GM23338 (cell line): ENCODE data around the gene FDXR.

Experiments used
- CREB1 ChIP-seq: fragments of 250-450 bp; sonication (Bioruptor Pico); IDR thresholded peaks from 2 replicates; pipeline ENCODE4 v1.5.0; 2020; ENCODE audit warnings: low read depth, mild to moderate bottlenecking, moderate library complexity
- TF ChIP-seq, protein P1 (sequence below), 2 experiments: fragments of 200-600 bp in 1 of 2; sonication (generic) in 1 of 2; conservative IDR thresholded peaks; 2 replicates each; pipeline versions ENCODE4 v1.5.1 to v1.6.1; 2016 to 2017; ENCODE audit warnings: antibody characterized with exemption in 2 of 2, low read depth in 2 of 2, mild to moderate bottlenecking in 2 of 2, moderate library complexity in 1 of 2
- TF ChIP-seq, protein P2 (sequence below): IDR thresholded peaks from 2 replicates; pipeline ENCODE4 v1.6.1; 2016; ENCODE audit warnings: antibody characterized with exemption

DNA sequence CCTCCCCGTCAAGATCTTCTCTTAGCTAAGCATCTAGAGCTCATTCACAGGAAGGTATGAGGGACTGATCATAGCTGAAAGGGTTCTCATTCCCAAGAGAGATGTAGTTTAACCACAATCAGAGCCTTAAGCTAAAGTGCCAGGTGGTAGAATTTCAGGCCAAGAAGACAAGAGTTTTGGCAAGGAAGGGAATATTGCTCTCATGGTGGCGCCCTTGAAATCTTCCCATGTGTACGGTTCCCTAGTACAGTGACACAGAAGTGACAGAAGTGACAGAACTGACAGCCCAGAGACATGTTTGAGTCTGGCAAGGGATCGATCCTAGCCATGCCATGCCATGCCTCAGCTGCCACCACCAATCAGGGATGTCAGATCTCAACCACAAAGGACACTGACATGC, 15.6 kb downstream of the FDXR start:
- TF ChIP-seq, protein P1, sequence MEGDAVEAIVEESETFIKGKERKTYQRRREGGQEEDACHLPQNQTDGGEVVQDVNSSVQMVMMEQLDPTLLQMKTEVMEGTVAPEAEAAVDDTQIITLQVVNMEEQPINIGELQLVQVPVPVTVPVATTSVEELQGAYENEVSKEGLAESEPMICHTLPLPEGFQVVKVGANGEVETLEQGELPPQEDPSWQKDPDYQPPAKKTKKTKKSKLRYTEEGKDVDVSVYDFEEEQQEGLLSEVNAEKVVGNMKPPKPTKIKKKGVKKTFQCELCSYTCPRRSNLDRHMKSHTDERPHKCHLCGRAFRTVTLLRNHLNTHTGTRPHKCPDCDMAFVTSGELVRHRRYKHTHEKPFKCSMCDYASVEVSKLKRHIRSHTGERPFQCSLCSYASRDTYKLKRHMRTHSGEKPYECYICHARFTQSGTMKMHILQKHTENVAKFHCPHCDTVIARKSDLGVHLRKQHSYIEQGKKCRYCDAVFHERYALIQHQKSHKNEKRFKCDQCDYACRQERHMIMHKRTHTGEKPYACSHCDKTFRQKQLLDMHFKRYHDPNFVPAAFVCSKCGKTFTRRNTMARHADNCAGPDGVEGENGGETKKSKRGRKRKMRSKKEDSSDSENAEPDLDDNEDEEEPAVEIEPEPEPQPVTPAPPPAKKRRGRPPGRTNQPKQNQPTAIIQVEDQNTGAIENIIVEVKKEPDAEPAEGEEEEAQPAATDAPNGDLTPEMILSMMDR (conservative IDR thresholded peaks at IDR 0.05; ENCODE audit: low read depth in 2 of 2) = no peak
- TF ChIP-seq, protein P2, sequence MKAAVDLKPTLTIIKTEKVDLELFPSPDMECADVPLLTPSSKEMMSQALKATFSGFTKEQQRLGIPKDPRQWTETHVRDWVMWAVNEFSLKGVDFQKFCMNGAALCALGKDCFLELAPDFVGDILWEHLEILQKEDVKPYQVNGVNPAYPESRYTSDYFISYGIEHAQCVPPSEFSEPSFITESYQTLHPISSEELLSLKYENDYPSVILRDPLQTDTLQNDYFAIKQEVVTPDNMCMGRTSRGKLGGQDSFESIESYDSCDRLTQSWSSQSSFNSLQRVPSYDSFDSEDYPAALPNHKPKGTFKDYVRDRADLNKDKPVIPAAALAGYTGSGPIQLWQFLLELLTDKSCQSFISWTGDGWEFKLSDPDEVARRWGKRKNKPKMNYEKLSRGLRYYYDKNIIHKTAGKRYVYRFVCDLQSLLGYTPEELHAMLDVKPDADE = no peak
- no peak for TF ChIP-seq CREB1 (CRISPR knock-in tag)
